ENCODE results near the gene ZNF541.

ZNF541 gene

DNA sequence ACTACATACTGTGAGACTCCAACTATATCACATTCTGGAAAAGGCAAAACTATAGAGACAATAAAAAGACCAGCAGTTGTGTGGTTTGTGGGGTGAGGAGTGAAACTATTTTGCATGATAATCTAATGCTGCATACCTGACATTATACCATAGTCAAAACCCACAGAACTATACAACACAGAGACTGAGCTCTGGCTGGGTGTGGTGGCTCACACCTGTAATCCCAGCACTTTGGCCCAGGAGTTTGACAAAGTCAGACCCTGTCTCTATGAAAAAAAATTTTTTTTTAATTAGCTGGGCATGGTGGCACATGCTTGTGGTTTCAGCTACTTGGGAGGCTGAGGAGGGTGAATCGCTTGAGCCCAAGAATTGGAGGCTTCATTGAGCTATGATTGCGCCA is 11.9 kb downstream of the ZNF541 start:
- DNase-seq (ENCODE audit: low read depth) = peak; percentile 40
- no peak overlapping the region for H3K4me3 ChIP-seq (ENCODE audit: low read depth, low read length)
- TF ChIP-seq, protein P1, sequence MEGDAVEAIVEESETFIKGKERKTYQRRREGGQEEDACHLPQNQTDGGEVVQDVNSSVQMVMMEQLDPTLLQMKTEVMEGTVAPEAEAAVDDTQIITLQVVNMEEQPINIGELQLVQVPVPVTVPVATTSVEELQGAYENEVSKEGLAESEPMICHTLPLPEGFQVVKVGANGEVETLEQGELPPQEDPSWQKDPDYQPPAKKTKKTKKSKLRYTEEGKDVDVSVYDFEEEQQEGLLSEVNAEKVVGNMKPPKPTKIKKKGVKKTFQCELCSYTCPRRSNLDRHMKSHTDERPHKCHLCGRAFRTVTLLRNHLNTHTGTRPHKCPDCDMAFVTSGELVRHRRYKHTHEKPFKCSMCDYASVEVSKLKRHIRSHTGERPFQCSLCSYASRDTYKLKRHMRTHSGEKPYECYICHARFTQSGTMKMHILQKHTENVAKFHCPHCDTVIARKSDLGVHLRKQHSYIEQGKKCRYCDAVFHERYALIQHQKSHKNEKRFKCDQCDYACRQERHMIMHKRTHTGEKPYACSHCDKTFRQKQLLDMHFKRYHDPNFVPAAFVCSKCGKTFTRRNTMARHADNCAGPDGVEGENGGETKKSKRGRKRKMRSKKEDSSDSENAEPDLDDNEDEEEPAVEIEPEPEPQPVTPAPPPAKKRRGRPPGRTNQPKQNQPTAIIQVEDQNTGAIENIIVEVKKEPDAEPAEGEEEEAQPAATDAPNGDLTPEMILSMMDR (IDR thresholded peaks at IDR 0.05; ENCODE audit: insufficient read depth, low read depth, low read length, missing control alignments) = no peak

DNA sequence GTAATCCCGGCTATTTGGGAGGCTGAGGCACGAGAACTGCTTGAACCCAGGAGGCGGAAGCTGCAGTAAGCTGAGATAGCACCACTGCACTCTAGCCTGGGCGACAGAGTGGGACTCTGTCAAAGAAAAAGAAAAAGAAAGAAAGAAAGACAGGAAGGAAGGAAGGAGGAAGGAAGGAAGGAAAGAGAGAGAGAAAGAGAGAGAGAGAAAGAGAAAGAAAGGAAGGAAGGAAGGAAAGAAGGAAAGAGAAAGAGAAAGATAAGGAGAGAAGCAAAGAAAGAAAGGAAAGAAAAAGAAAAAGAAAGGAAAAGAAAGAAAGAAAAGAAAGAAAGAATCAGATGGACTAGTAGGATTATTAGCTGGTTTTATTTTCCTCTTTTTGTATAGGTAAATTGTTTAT is 22.8 kb downstream of the ZNF541 start:
- DNase-seq (ENCODE audit: low read depth) = no peak
- no peak overlapping the region for H3K4me3 ChIP-seq (ENCODE audit: low read depth, low read length)
- TF ChIP-seq, protein P1 (IDR thresholded peaks at IDR 0.05; ENCODE audit: insufficient read depth, low read depth, low read length, missing control alignments) = no peak

DNA sequence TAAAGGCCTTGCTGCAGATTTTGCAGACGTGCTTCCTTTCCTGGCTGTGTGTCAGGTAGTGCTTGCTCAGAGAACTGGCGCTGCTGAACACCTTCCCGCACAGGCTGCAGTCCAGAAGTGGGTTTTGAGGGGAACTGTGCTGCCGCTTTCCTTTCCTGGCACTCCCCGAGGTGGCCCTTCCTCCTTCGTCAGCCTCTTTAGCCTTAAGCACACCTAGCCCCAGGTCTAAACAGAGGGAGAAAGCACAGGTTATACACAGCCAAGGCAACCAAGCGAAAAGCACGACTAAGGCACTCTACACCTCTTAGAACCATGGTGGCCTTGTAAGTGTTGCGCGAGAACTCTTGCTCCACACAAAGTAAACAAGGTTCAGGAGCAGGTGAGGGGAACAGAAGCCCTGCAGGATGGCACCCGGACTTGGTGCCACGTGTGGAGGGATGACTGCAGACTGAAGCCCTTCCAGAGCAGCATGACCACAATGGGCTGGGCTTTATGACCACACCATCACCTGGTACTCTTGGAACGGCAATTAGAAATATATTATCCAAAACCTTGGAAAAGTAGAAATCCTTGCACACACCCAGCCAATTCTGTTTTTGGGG is 23.6 kb downstream of the ZNF541 start:
- no peak for DNase-seq (ENCODE audit: low read depth)
- TF ChIP-seq, protein P1 (IDR thresholded peaks at IDR 0.05; ENCODE audit: insufficient read depth, low read depth, low read length, missing control alignments) = no peak
- no peak overlapping the region for H3K4me3 ChIP-seq (ENCODE audit: low read depth, low read length)

DNA sequence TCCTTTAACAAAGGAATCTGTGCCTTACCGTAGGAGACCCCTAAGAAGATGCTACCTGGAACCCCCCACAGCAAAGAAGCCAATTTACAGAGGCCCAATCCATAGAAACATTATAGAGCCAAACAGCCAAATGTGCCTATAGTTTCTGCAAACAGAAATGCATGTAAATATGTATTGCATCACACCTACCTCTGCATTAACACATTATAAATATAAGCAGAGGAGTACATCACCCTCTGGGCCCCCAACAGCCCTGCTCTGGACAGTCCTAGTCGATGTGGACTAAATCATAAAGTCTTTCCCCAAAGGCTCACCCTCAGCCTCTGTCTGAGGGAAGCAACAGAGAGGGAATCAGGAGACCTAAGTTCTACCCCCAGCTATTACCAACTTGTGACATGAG is 25.7 kb downstream of the ZNF541 start:
- TF ChIP-seq, protein P1 (IDR thresholded peaks at IDR 0.05; ENCODE audit: insufficient read depth, low read depth, low read length, missing control alignments) = no peak
- no peak for DNase-seq (ENCODE audit: low read depth)

DNA sequence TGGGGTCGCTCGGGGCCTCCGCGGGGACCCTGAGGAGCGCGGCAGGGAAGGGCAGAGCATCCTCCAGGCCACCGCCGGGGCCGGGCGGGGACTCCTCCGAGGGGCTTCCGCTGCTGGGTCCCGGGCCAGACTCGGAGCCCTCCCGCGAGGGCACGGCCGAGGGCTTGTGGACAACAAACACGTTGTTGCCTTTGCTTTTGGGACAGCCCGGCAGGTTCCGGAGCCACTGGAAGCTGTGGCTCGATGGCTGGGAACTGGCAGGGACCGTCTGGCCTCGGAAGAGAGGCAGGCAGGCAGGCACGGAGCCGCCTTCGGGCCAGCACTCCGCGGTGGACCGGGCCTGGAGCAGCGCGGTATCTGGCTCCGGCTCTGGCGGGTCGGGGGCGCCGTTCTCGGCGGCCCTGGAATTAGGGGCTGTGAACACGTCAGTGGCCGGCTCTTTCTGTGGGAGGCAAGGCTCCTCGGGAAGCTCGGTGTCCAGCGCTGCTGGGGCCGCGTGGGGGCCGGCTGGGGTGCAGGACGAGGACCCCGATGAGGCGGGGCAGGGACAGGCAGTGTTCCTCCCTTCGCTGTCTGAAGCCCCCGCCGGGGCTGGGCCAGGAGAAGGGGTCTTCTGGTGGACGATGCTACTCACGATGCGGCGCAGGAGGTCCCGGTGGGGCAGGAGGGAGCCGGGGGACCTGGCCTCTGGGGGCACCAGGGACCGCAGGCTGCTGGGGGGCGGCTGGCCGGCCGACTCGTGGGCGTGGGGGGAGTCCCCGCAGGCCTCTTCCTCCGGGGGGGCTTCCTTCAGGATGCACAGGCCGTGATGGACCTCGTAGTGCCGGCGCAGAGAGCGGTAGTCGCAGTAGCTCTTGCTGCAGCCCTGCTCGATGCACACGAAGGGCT is 27.6 kb downstream of the ZNF541 start:
- TF ChIP-seq, protein P1 (IDR thresholded peaks at IDR 0.05; ENCODE audit: insufficient read depth, low read depth, low read length, missing control alignments) = no peak
- no peak for DNase-seq (ENCODE audit: low read depth)
- no peak overlapping the region for H3K4me3 ChIP-seq (ENCODE audit: low read depth, low read length)

More for the DNA sequence above, 25.7 kb downstream of the ZNF541 start:
- H3K4me3 ChIP-seq (ENCODE audit: low read depth, low read length) = no peak overlapping the region

DNA sequence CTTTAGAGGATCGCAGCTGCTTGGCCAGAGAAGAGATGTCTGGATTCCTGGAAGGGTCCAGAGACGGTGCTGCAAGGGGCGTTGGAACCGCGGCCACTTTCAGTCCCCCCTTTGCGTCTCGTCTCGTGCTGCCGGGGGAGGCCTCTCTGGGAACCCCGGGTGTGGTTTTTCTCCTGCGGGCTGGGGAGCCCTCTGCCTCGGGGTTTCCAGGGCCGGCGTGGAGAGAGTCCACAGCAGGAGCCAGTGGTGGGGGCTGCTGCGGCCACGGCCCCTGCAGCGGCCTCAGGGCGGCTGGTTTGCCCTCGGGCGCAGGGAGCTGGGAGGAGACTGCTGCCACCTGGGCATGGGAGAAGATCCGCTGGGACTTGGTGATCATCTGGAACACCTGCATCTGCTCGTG is 28.5 kb downstream of the ZNF541 start:
- TF ChIP-seq, protein P1 (IDR thresholded peaks at IDR 0.05; ENCODE audit: insufficient read depth, low read depth, low read length, missing control alignments) = no peak
- H3K4me3 ChIP-seq (ENCODE audit: low read depth, low read length) = no peak overlapping the region
- DNase-seq (ENCODE audit: low read depth) = no peak
